Esophagus squamous epithelium (tissue), 5 donors: ENCODE data around the gene RNF39. TPM values are rescaled to one million over a fixed set of nuclear protein-coding genes. Genes with fewer than 3 reads are reported as not detected.

ENCODE experiments used
- DNase-seq: peaks from one replicate; lab custom pipeline; 2025; lab: John Stamatoyannopoulos, UW
- H3K27ac ChIP-seq, 4 donors: fragments of 200-600 bp; sonication (generic); one replicate each; pipeline ENCODE4 v1.5.1; 2016 to 2019; ENCODE audit warnings: mild to moderate bottlenecking in 1 of 4
- H3K27me3 ChIP-seq, 4 donors: fragments of 200-600 bp; sonication (generic); 1 replicate in 3 of 4; 2 replicates in 1 of 4; pipeline versions ENCODE4 v1.5.1 to v1.6.0; 2017 to 2021; ENCODE audit warnings: antibody characterized with exemption in 1 of 4
- H3K36me3 ChIP-seq, 3 donors: fragments of 200-600 bp; sonication (generic); one replicate each; pipeline ENCODE4 v1.5.1; 2016 to 2019
- H3K4me1 ChIP-seq, 3 donors: fragments of 200-600 bp; sonication (generic); one replicate each; pipeline ENCODE4 v1.5.1; 2017 to 2019
- H3K4me3 ChIP-seq, 4 donors: fragments of 200-600 bp; sonication (generic); 1 replicate in 3 of 4; 2 replicates in 1 of 4; pipeline ENCODE4 v1.5.1; 2016 to 2019; ENCODE audit warnings: mild to moderate bottlenecking in 2 of 4, moderate library complexity in 1 of 4
- H3K9me3 ChIP-seq, 3 donors: fragments of 200-600 bp; sonication (generic); one replicate each; pipeline ENCODE4 v1.5.1; 2016 to 2019
- CTCF ChIP-seq, 6 experiments: fragments of 450-650 bp in 4 of 6; fragments of 200-600 bp in 2 of 6; sonication (generic) in 2 of 6; IDR thresholded peaks; one replicate each; pipeline ENCODE4 v1.5.1; 2016 to 2019; ENCODE audit warnings: antibody characterized with exemption in 6 of 6, mild to moderate bottlenecking in 4 of 6, moderate library complexity in 4 of 6
- POLR2A ChIP-seq, 4 donors: fragments of 450-650 bp; IDR thresholded peaks; one replicate each; pipeline ENCODE4 v1.6.1; 2017; ENCODE audit warnings: antibody characterized with exemption in 4 of 4, mild to moderate bottlenecking in 4 of 4, moderate library complexity in 3 of 4
- WGBS, 2 donors: methylation state at CpG; one replicate each; pipeline ENCODE4 v1.1.5; 2018; 5-methylcytosine and 5-hydroxymethylcytosine counted together
- intact Hi-C: fragments of 100-400 bp; cut with DNase I; formaldehyde crosslinking; loops from one replicate; pipeline ENCODE4 v1.15.0; 2022
- total RNA-seq, 4 donors: library from RNA; depleted of rRNA; stranded (reverse); fragments of >200 nt; gene quantifications; one replicate each; pipeline ENCODE4 v1.1.0, GENCODE V29; 2016
- donor health status: DM: yes; HTN: yes; CAD: no.

The RNF39 gene
- total RNA-seq, 4 donors from 2014 or later = 3.1 to 11.4 (median 9.2) TPM

DNA sequence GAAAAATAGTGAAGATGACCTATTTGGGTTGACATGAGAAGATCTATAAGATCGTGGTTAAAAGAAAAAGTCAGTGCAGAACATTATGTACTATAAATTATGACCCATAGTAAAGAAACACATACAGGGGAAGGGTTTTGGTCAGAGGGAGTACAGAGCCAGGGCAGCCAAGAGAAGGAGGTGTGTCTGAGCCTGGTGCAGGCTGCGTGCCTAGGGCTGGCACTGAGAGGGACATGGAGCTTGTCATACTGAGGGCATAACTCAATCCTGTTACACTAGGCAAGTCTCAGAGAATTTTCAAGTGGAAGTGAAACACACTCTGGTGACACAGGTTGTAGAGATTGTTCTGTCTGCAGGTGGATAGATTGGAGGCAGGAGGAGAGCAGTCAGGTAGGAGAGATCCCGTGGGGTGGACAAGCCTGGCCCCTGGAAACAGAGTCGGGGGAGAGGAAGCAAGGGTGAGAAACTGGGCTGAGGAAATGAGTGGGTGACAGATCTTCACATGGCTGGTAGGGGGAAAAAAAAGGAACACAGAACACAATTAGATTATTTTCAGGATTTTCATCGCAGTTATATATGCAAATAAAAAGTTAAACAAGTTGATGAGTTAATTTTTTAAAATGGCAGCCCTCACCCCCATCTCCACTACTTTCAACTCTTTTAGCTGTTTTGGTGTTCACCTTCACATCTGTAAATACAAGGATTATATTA is 18.5 kb upstream of the RNF39 start:
- peaks cover 0 to 97% (median 0%) of the 10 kb centered on the region in 4 donors for H3K27me3 ChIP-seq
- peaks cover 0 to 13% (median 0%) of the 10 kb centered on the region in 3 donors for H3K4me1 ChIP-seq
- no peak for DNase-seq
- TF ChIP-seq CTCF (IDR thresholded peaks at IDR 0.05) (no peak), POLR2A (IDR thresholded peaks at IDR 0.05) (no peak)
- no peak overlapping the region for H3K4me3 ChIP-seq
- no peak overlapping the region for H3K27ac ChIP-seq
- no peaks in the 10 kb centered on the region for H3K36me3 ChIP-seq
- H3K9me3 ChIP-seq = no peaks in the 10 kb centered on the region
- intact Hi-C loops = no loop called here
- 62 to 77% methylated on average over 5 of the region's 5 CpGs for WGBS, 2 donors

DNA sequence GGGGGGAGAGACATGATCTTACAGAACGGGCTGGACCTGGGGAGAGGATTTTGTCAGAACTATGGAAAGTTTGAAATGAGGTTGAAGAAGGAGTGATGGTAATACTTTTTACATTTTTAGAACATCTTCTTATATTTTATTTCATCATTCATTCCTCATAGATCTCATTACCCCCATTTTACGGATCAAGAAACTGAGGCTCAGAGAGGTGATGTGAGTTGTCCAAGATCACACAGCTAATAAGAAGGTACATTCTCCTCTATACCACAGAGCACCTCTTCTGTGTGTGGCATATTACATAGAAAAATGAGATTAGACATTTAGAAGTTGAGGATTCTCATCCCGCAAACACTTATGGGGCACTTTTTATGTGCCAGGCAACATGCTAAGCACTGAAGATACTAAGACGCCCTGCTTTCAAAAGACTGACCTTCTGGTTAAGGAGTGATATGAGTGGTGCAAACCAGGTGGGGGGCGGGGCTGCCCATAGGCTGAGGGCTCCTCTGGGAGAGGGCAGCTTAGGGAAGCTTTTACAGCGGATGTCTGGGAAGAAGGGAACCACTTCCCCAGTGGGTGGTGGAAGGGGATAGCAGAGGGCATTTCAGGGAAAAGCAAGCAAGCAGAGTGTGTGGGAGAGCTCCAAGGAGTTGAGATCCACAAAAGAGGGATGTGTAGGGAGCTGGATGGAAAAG is 17.4 kb upstream of the RNF39 start:
- TF ChIP-seq CTCF (IDR thresholded peaks at IDR 0.05) = no peak
- TF ChIP-seq POLR2A (IDR thresholded peaks at IDR 0.05) = no peak
- Histone ChIP-seq H3K36me3 (no peaks in the 10 kb centered on the region), H3K27me3 (peaks cover 0 to 95% (median 0%) of the 10 kb centered on the region in 4 donors), H3K4me3 (no peak overlapping the region), H3K4me1 (peaks cover 0 to 13% (median 0%) of the 10 kb centered on the region in 3 donors), H3K27ac (no peak overlapping the region), H3K9me3 (no peaks in the 10 kb centered on the region)
- DNase-seq = no peak
- WGBS, 2 donors = 53 to 78% methylated on average over 6 of the region's 6 CpGs
- intact Hi-C loops = no loop called here

- peaks cover 0 to 94% (median 0%) of the 10 kb centered on the region in 4 donors for H3K27me3 ChIP-seq
- no peak overlapping the region for H3K4me3 ChIP-seq
- H3K36me3 ChIP-seq = no peaks in the 10 kb centered on the region
- TF ChIP-seq POLR2A (IDR thresholded peaks at IDR 0.05) = no peak
- TF ChIP-seq CTCF (IDR thresholded peaks at IDR 0.05) = no peak
- intact Hi-C loops = no loop called here
- peak overlapping the region in 3 of 4 donors; percentile 32 to 72 (median 56) for H3K27ac ChIP-seq
- no peaks in the 10 kb centered on the region for H3K9me3 ChIP-seq
- peaks cover 0 to 13% (median 0%) of the 10 kb centered on the region in 3 donors for H3K4me1 ChIP-seq
- DNase-seq = no peak
- 35 to 62% methylated on average over 8 to 11 of the region's 11 CpGs for WGBS, 2 donors
These were observed 16.2 kb upstream of the RNF39 start for GRCh38 chr6:30091577-30092381.

DNA sequence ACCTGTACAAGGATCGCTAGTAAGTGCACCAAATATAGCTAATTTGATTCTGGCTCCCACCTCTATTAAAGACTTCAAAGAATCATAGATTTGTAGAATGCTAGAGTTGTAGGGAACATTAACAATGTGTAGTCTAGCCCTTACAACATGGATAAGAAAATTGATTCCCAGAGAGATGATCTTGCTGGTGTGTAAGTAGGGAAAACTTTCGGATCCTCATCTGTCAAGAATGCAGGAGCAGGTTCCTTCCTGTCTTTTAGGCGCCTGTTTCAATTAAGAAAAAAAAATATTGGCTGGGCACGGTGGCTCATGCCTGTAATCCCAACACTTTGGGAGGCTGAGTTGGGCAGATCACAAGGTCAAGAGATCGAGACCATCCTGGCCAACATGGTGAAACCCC is 12.3 kb upstream of the RNF39 start:
- TF ChIP-seq POLR2A (IDR thresholded peaks at IDR 0.05) = no peak
- no peak for TF ChIP-seq CTCF (IDR thresholded peaks at IDR 0.05)
- peaks cover 0 to 64% (median 0%) of the 10 kb centered on the region in 4 donors for H3K27me3 ChIP-seq
- no peaks in the 10 kb centered on the region for H3K36me3 ChIP-seq
- no peaks in the 10 kb centered on the region for H3K9me3 ChIP-seq
- no peak for DNase-seq
- H3K27ac ChIP-seq = no peak overlapping the region
- no peak overlapping the region for H3K4me3 ChIP-seq
- H3K4me1 ChIP-seq = peaks cover 0 to 13% (median 0%) of the 10 kb centered on the region in 3 donors
- intact Hi-C loops = no loop called here
- 52 to 69% methylated on average over 5 of the region's 5 CpGs for WGBS, 2 donors
